Suprapubic skin (tissue), 4 donors: ENCODE measurements around the gene PITHD1. TPM values are rescaled to one million over a fixed set of nuclear protein-coding genes. Genes with fewer than 3 reads are reported as not detected.

Experiments used
- DNase-seq, 2 donors: peaks; one replicate each; pipeline ENCODE4 v3.0.0-alpha.2; 2019; ENCODE audit warnings: low spot score in 2 of 2
- H3K27ac ChIP-seq: fragments of 200-600 bp; sonication (generic); one replicate; pipeline ENCODE4 v1.5.1; 2019
- H3K27me3 ChIP-seq: fragments of 200-600 bp; sonication (generic); one replicate; pipeline ENCODE4 v1.5.1; 2019
- H3K36me3 ChIP-seq: fragments of 200-600 bp; sonication (generic); one replicate; pipeline ENCODE4 v1.5.1; 2019
- H3K4me1 ChIP-seq: fragments of 200-600 bp; sonication (generic); one replicate; pipeline ENCODE4 v1.5.1; 2019
- H3K4me3 ChIP-seq: fragments of 200-600 bp; sonication (generic); one replicate; pipeline ENCODE4 v1.5.1; 2019; ENCODE audit warnings: mild to moderate bottlenecking
- H3K9me3 ChIP-seq: fragments of 200-600 bp; sonication (generic); one replicate; pipeline ENCODE4 v1.5.1; 2019
- EP300 ChIP-seq: sonication (generic); formaldehyde crosslinking; IDR thresholded peaks from one replicate; pipeline ENCODE4 v1.6.1; 2017; ENCODE audit warnings: antibody characterized with exemption
- POLR2A ChIP-seq, 2 donors: fragments of 450-650 bp; IDR thresholded peaks; one replicate each; pipeline ENCODE4 v1.6.1; 2017; ENCODE audit warnings: antibody characterized with exemption in 2 of 2, mild to moderate bottlenecking in 2 of 2, moderate library complexity in 2 of 2
- POLR2AphosphoS5 ChIP-seq, 3 donors: sonication (generic); formaldehyde crosslinking; IDR thresholded peaks; one replicate each; pipeline ENCODE4 v1.6.1; 2017; ENCODE audit warnings: antibody characterized with exemption in 3 of 3
- WGBS: methylation state at CpG from one replicate; pipeline ENCODE4 v1.1.5; 2018; 5-methylcytosine and 5-hydroxymethylcytosine counted together
- total RNA-seq, 4 donors: library from RNA; depleted of rRNA; stranded (reverse); fragments of >200 nt; gene quantifications; one replicate each; pipeline ENCODE4 v1.1.0, GENCODE V29; 2016
- TF ChIP-seq, protein P1 (sequence below), 2 donors: fragments of 200-600 bp in 1 of 2; fragments of 450-650 bp in 1 of 2; sonication (generic) in 1 of 2; IDR thresholded peaks; one replicate each; pipeline ENCODE4 v1.5.1; 2016 to 2019; ENCODE audit warnings: antibody characterized with exemption in 2 of 2, mild to moderate bottlenecking in 1 of 2, moderate library complexity in 1 of 2

The PITHD1 gene
- total RNA-seq, 4 donors from 2014 or later, result 49.4 to 93.1 (median 74.3) TPM

DNA sequence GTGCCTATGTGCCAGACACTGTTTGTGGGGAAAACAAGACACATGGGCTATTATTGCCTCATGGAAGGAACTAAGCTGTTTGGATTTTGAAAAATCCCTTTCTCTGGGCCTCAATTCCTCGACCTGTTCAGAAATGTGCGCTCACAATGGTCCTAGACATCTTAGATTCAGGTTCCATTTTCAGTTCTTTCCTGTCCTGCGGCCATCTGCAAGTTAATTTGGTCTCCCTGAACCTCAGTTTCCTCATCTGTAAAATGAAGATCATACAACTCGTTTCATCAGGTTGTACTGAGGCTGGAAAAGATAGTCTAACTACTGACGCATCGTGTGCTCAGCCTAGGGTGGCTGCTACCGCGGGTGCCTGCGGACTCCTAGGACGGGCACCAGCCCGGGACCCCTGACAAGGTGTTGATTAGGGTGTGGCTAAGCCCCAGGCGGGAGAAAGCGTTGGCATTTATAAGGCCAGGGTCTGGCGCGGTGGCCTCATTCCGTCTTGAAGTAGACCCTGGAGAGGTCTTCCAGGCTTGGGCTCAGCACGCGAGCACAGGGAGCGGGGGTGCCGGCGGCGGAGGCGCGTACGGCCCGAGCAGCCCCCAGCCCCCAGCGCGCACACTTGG is 35.4 kb upstream of the PITHD1 start:
- Histone ChIP-seq H3K27me3 (no peaks in the 10 kb centered on the region), H3K9me3 (no peaks in the 10 kb centered on the region), H3K4me1 (peaks cover 40% of the 10 kb centered on the region), H3K36me3 (peaks cover 5% of the 10 kb centered on the region), H3K4me3 (peak overlapping the region; percentile 81), H3K27ac (peak overlapping the region; percentile 90)
- peak in 1 of 2 donors; percentile 62 for DNase-seq
- WGBS, result 27% methylated on average over 9 of the region's 28 CpGs
- TF ChIP-seq POLR2AphosphoS5 (IDR thresholded peaks at IDR 0.05) (no peak), EP300 (no peak), POLR2A (IDR thresholded peaks at IDR 0.05) (no peak)
- TF ChIP-seq, protein P1, sequence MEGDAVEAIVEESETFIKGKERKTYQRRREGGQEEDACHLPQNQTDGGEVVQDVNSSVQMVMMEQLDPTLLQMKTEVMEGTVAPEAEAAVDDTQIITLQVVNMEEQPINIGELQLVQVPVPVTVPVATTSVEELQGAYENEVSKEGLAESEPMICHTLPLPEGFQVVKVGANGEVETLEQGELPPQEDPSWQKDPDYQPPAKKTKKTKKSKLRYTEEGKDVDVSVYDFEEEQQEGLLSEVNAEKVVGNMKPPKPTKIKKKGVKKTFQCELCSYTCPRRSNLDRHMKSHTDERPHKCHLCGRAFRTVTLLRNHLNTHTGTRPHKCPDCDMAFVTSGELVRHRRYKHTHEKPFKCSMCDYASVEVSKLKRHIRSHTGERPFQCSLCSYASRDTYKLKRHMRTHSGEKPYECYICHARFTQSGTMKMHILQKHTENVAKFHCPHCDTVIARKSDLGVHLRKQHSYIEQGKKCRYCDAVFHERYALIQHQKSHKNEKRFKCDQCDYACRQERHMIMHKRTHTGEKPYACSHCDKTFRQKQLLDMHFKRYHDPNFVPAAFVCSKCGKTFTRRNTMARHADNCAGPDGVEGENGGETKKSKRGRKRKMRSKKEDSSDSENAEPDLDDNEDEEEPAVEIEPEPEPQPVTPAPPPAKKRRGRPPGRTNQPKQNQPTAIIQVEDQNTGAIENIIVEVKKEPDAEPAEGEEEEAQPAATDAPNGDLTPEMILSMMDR (IDR thresholded peaks at IDR 0.05), result no peak

DNA sequence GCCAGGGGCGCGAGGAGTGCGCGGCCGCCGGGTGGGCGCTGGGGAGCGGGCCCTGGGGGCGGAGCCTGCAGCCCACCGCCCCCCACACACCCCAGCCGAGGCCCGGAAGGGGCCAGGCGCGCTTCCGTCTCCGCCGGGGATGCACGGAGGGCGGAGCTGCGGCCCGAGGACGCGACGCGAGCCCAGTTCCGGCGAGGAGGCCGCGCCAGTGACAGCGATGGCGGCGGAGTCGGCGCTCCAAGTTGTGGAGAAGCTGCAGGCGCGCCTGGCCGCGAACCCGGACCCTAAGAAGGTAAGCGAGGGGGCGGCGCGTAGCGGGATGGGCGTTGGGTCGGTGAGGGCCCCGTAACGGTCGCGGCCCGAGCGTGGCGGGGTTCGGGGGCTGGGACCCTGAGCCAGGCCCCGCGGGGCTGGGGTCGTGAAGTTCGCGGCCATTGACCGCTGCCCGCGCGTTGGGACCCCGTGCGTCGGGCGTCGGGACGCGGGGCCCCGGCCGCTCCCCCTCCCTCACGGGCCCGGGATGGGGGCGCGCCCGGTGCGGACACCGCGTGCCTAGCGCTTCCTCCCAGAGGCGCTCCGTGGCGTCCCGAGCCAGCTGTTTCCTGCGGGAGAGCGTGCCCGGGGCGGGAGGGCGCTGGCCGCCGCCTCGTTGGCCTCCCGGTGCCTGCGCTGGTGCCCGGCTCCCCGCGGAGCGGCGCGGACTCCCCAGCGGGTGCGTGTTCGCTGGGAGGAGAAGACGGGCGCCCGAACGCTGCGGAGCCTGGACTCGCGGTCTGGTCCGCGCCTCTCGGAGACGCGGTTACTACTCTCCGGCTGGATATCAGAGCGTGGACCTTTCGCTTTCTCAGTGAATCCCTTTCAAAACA is 34.7 kb upstream of the PITHD1 start, which contains the start of gene ELOA:
Gene ELOA (plus strand): TSS at position 185 of the 866 bp plus-strand sequence. CDS start 33 bp downstream, at position 218.
- WGBS, result 0% methylated on average over 3 of the region's 119 CpGs
- peaks cover 47% of the 10 kb centered on the region for H3K4me1 ChIP-seq

DNA sequence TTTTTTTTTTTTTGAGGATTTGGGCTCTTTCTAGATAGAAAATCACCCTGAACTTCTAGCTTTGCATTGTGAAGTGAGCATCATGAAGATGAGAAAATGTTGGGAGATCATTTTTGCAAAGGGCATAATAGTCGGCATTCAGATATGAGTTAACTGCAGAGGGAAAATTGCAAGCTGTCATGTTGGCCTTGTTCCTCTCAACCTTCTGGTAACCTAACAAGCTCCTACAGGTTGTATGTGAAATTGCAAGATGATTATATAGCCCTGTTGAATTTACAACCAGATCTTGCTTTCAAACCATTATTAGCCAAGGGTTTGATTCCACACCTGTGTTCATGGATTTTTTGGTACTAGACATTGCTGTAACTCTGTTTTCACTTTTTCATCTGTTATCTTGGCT is 32.7 kb upstream of the PITHD1 start:
- H3K4me1 ChIP-seq, result peaks cover 48% of the 10 kb centered on the region
- DNase-seq, result no peak
- peaks cover 13% of the 10 kb centered on the region for H3K36me3 ChIP-seq
- H3K27ac ChIP-seq, result no peak overlapping the region
- H3K9me3 ChIP-seq, result no peaks in the 10 kb centered on the region
- WGBS, result 36% methylated on average over 1 of the region's 1 CpG
- no peaks in the 10 kb centered on the region for H3K27me3 ChIP-seq
- no peak overlapping the region for H3K4me3 ChIP-seq
- TF ChIP-seq, protein P1 (IDR thresholded peaks at IDR 0.05), result peak; percentile 23 to 44
- TF ChIP-seq POLR2AphosphoS5 (IDR thresholded peaks at IDR 0.05), result no peak

More for the DNA sequence above, 34.7 kb upstream of the PITHD1 start, which contains the start of gene ELOA:
- peak; percentile 34 to 81 (median 69) for TF ChIP-seq POLR2AphosphoS5 (IDR thresholded peaks at IDR 0.05)
- TF ChIP-seq, protein P1 (IDR thresholded peaks at IDR 0.05), result no peak
- TF ChIP-seq EP300, result no peak
- peak in 1 of 2 donors; percentile 65 for TF ChIP-seq POLR2A (IDR thresholded peaks at IDR 0.05)
- DNase-seq, result peak; percentile 81 to 84
- Histone ChIP-seq H3K36me3 (peaks cover 5% of the 10 kb centered on the region), H3K4me3 (peak within 1 kb of the TSS; percentile 81), H3K27me3 (no peaks in the 10 kb centered on the region), H3K9me3 (no peaks in the 10 kb centered on the region), H3K27ac (peak within 1 kb of the TSS; percentile 90)

DNA sequence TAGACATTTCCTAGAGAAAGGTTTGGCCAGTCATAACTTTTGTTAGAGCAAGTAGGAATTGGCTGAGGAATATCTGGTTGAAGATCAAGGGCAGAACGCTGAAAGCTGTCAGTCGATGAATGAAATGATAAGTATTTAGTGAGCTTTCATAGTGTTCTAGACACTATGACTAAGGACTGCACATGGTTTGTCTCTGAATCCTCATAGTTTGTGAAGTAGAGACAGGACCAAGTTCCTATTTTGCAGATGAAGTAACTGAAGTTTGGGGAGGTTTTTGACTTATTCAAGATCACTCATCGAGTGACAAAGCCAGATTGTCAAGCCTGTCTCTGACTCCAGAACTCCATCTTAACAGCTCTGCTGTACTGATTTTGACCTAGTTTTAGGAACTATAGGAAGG is 30.2 kb upstream of the PITHD1 start:
- peaks cover 38% of the 10 kb centered on the region for H3K36me3 ChIP-seq
- DNase-seq, result no peak
- no peaks in the 10 kb centered on the region for H3K27me3 ChIP-seq
- H3K9me3 ChIP-seq, result no peaks in the 10 kb centered on the region
- H3K4me3 ChIP-seq, result no peak overlapping the region
- H3K27ac ChIP-seq, result no peak overlapping the region
- WGBS, result 55% methylated on average over 3 of the region's 3 CpGs
- TF ChIP-seq, protein P1 (IDR thresholded peaks at IDR 0.05), result no peak
- TF ChIP-seq POLR2A (IDR thresholded peaks at IDR 0.05), result no peak
- TF ChIP-seq EP300, result no peak
- no peak for TF ChIP-seq POLR2AphosphoS5 (IDR thresholded peaks at IDR 0.05)
- H3K4me1 ChIP-seq, result peaks cover 37% of the 10 kb centered on the region
